Neural cell (in vitro differentiated cells): Measurements from ENCODE around the gene PRKCE. TPM values are rescaled to one million over a fixed set of nuclear protein-coding genes. Genes with fewer than 3 reads are reported as not detected.

Source experiments
- H2AFZ ChIP-seq: fragments of 200-600, 300-800 bp; sonication (generic), shearing (Covaris generic); 2 replicates; pipeline ENCODE4 v1.6.0; 2014; ENCODE audit warnings: low read depth, mild to moderate bottlenecking, antibody characterized with exemption, low read length, moderate library complexity
- H3F3A ChIP-seq: fragments of 200-600 bp; shearing (Covaris generic); 2 replicates; pipeline ENCODE4 v1.6.1; 2016; ENCODE audit warnings: mild to moderate bottlenecking, moderate library complexity, mixed read lengths, antibody characterized with exemption, low read length; ENCODE audit not compliant: insufficient read depth, poor library complexity, severe bottlenecking
- H3K27ac ChIP-seq: fragments of 200-600, 300-800 bp; sonication (generic), shearing (Covaris generic); 2 replicates; pipeline ENCODE4 v1.5.1; 2014; ENCODE audit warnings: mild to moderate bottlenecking, low read length, moderate library complexity
- H3K27me3 ChIP-seq: fragments of 300-800, 200-600 bp; sonication (generic), shearing (Covaris generic); 2 replicates; pipeline ENCODE4 v1.6.0; 2014; ENCODE audit warnings: mild to moderate bottlenecking, low read depth, low read length, moderate library complexity; ENCODE audit not compliant: insufficient read depth
- H3K36me3 ChIP-seq: fragments of 300-800, 200-600 bp; sonication (generic), shearing (Covaris generic); 2 replicates; pipeline ENCODE4 v1.5.1; 2014; ENCODE audit warnings: mild to moderate bottlenecking, antibody characterized with exemption, low read length, moderate library complexity; ENCODE audit not compliant: insufficient read depth
- H3K4me2 ChIP-seq: fragments of 300-800, 200-600 bp; sonication (generic), shearing (Covaris generic); 2 replicates; pipeline ENCODE4 v1.6.0; 2014; ENCODE audit warnings: mild to moderate bottlenecking, low read length
- H3K4me3 ChIP-seq: fragments of 300-800, 200-600 bp; sonication (generic), shearing (Covaris generic); 2 replicates; pipeline ENCODE4 v1.5.1; 2014; ENCODE audit warnings: mild to moderate bottlenecking, low read length, moderate library complexity
- H3K79me2 ChIP-seq: fragments of 200-600 bp; shearing (Covaris generic); replicated peaks from 2 replicates; pipeline ENCODE4 v1.6.0; 2014; ENCODE audit warnings: mild to moderate bottlenecking, low read length, moderate library complexity; ENCODE audit not compliant: insufficient read depth
- H3K9ac ChIP-seq: fragments of 300-800, 200-600 bp; sonication (generic), shearing (Covaris generic); 2 replicates; pipeline ENCODE4 v1.6.1; 2016; ENCODE audit warnings: mild to moderate bottlenecking, low read length, mixed read lengths
- H3K9me2 ChIP-seq: fragments of 200-600 bp; shearing (Covaris generic); 2 replicates; pipeline ENCODE4 v1.6.1; 2016; ENCODE audit warnings: mild to moderate bottlenecking, low read length, mixed read lengths; ENCODE audit not compliant: insufficient read depth
- H3K9me3 ChIP-seq: fragments of 200-600, 300-800 bp; sonication (generic), shearing (Covaris generic); 2 replicates; pipeline ENCODE4 v1.6.1; 2016; ENCODE audit warnings: mild to moderate bottlenecking, mixed run types, low read length, moderate library complexity, mixed read lengths
- H4K20me1 ChIP-seq: fragments of 200-600 bp; shearing (Covaris generic); 2 replicates; pipeline ENCODE4 v1.6.1; 2016; ENCODE audit warnings: mild to moderate bottlenecking, mixed run types; ENCODE audit not compliant: insufficient read depth
- CTCF ChIP-seq: fragments of 450-650 bp; IDR thresholded peaks from 2 replicates; pipeline ENCODE4 v1.5.1; 2014; ENCODE audit warnings: antibody characterized with exemption, mild to moderate bottlenecking, moderate library complexity; ENCODE audit not compliant: poor library complexity, severe bottlenecking
- EP300 ChIP-seq: fragments of 450-650 bp; conservative IDR thresholded peaks from 2 replicates; pipeline ENCODE4 v1.6.1; 2014; ENCODE audit warnings: antibody characterized with exemption, mild to moderate bottlenecking, moderate library complexity; ENCODE audit not compliant: poor library complexity, severe bottlenecking
- EZH2 ChIP-seq: fragments of 200-600, 300-800 bp; shearing (Covaris generic), sonication (generic); IDR thresholded peaks from 2 replicates; pipeline ENCODE4 v1.6.1; 2014; ENCODE audit warnings: antibody characterized with exemption, low read length, borderline replicate concordance, mild to moderate bottlenecking; ENCODE audit not compliant: insufficient read depth, poor library complexity, severe bottlenecking
- MXI1 ChIP-seq: fragments of 450-650 bp; conservative IDR thresholded peaks from 2 replicates; pipeline ENCODE4 v1.6.1; 2014; ENCODE audit warnings: antibody characterized with exemption, mild to moderate bottlenecking; ENCODE audit not compliant: poor library complexity, severe bottlenecking
- POLR2AphosphoS5 ChIP-seq: IDR thresholded peaks from 2 replicates; pipeline ENCODE4 v1.6.1; 2012
- RAD21 ChIP-seq: fragments of 450-650 bp; conservative IDR thresholded peaks from 2 replicates; pipeline ENCODE4 v1.6.1; 2014; ENCODE audit warnings: antibody characterized with exemption, mild to moderate bottlenecking, moderate library complexity
- REST ChIP-seq: IDR thresholded peaks from 2 replicates; pipeline ENCODE4 v1.6.1; 2012; ENCODE audit warnings: borderline replicate concordance
- SMC3 ChIP-seq: fragments of 450-650 bp; conservative IDR thresholded peaks from 2 replicates; pipeline ENCODE4 v1.6.1; 2014; ENCODE audit warnings: antibody characterized with exemption, mild to moderate bottlenecking, moderate library complexity; ENCODE audit not compliant: poor library complexity
- TAF1 ChIP-seq: IDR thresholded peaks from 2 replicates; pipeline ENCODE4 v1.6.1; 2012; ENCODE audit warnings: low read depth
- polyA plus RNA-seq: library from polyadenylated mRNA; depleted of rRNA; stranded (reverse); fragments of >200 nt; gene quantifications from 2 replicates; pipeline ENCODE4 v1.2.3, GENCODE V29; 2014

PRKCE gene
- polyA plus RNA-seq, 1 donor from 2014 or later, result 5.4 TPM

GRCh38 chr2:46225730-46226129 lies 574.3 kb downstream of the PRKCE start:
- Histone ChIP-seq H4K20me1 (no peaks in the 10 kb centered on the region), H3K79me2 (no peaks in the 10 kb centered on the region), H3K4me2 (no peak overlapping the region), H3K4me3 (no peak overlapping the region), H3K27me3 (no peaks in the 10 kb centered on the region), H3K9me2 (no peaks in the 10 kb centered on the region), H2AFZ (no peak overlapping the region), H3F3A (no peaks in the 10 kb centered on the region), H3K27ac (no peak overlapping the region), H3K9me3 (no peaks in the 10 kb centered on the region), H3K36me3 (no peaks in the 10 kb centered on the region), H3K9ac (no peak overlapping the region)
- no peak for TF ChIP-seq TAF1
- TF ChIP-seq POLR2AphosphoS5, result no peak
- TF ChIP-seq MXI1, result no peak
- TF ChIP-seq REST, result no peak
- no peak for TF ChIP-seq RAD21
- no peak for TF ChIP-seq EZH2
- no peak for TF ChIP-seq CTCF
- TF ChIP-seq SMC3, result no peak
- no peak for TF ChIP-seq EP300

- Histone ChIP-seq H4K20me1 (no peaks in the 10 kb centered on the region), H3K27ac (no peak overlapping the region), H3K36me3 (no peaks in the 10 kb centered on the region), H3K9ac (no peak overlapping the region), H3K27me3 (no peaks in the 10 kb centered on the region), H3K79me2 (no peaks in the 10 kb centered on the region), H3K4me3 (no peak overlapping the region), H3K9me2 (no peaks in the 10 kb centered on the region), H3F3A (no peaks in the 10 kb centered on the region), H2AFZ (no peak overlapping the region), H3K4me2 (no peak overlapping the region), H3K9me3 (no peaks in the 10 kb centered on the region)
- no peak for TF ChIP-seq EZH2
- no peak for TF ChIP-seq MXI1
- no peak for TF ChIP-seq EP300
- TF ChIP-seq REST, result no peak
- no peak for TF ChIP-seq CTCF
- TF ChIP-seq SMC3, result no peak
These were observed 575.1 kb downstream of the PRKCE start for GRCh38 chr2:46226620-46227019.
